HG03159 (cell line): Measurements from ENCODE around the gene C1QTNF6.

Experiments used
- ATAC-seq: cut with Tn5 transposase; IDR thresholded peaks from one replicate; pipeline ENCODE4 v1.9.1; 2021; ENCODE audit warnings: mild to moderate bottlenecking, moderate library complexity; ENCODE audit not compliant: unreplicated experiment

C1QTNF6 gene

DNA sequence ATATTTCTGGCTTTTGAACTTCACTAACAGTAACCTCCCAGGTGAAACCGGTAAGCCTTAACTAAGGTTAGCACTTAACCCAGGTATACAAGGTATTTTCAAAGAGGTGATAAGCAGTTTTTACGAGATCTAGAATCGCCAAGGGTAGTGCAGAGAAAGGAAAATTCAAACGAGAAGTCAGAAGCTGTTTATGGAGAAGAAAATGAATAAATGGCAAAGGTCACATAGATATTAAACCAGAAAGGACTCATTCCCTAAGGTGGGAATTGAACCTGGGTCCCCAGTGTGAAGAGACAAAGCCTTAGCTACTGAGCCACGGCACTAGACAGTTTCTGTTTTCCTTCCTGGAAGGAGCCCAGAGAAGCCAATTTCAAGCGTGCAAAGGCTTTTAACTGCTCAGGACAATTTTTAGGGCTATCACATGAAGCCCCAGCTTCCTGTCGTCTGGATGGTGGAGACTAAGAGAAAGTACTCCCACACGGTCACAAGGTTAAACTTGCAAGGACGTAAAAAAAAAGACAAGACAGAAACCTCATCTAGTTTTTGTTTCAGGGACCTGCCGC lies 5.7 kb upstream of the C1QTNF6 start:
- ATAC-seq: no peak

DNA sequence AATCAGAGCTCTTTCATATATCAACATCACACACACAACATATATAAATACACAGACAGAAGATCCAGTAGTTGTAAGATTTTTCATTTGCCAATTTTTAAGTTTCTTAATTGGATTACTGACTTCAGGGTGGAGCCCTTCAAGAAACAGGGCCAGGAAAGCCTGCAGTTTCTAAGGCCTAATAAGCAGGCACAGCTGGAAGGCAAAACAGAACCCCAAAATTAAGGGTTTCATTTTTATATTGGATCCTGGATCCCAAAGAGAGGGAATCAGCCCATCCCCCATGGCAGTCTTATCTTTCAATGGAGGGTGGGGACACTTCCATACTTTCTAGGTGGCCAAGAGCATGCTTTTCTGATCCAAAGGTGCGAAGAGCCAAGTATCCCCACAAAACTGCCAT lies 4.7 kb upstream of the C1QTNF6 start:
- ATAC-seq: no peak

DNA sequence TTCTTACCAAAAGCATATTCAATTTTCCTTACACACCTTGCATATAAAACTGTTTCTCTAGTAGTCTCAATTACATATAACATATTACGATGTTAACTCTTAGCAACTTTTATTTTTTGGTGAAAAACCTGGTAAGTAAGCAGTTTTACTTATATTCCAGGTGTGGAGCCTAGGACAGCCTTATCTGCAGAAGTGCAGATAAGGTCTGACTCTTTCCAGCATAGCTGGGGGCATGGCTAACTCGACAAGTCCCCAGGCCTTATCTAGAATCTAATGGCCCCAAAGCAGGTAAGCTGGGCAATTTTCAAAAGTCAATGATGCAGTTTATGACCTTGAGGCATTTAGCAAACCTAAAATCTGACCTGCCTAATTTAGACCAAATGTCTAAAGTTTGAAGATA lies 4.2 kb upstream of the C1QTNF6 start:
- ATAC-seq: no peak

DNA sequence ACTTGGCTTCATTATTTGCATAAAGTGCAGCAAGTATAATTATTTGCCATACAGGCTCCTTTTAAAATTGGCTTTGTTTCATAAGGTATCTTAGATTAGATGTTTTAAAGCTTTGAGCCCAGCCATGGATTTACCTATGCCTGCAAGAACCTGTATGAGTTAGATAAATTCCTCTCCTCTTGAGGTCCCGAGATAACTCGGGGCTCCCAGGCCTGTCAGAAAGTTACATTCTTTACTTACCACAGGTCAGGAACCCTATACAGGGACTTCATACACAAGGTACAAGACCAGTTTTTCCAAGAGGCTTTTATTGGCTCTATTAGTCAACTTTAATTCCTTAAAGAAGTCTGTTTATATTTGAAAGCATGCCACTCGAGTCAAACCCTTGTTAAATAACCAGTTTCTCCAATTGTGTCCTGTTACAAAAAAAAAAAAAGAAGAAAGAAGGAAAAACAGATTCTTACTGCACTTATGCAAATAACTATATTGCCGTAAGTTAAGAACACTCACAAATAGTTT lies 2.3 kb upstream of the C1QTNF6 start:
- no peak for ATAC-seq

DNA sequence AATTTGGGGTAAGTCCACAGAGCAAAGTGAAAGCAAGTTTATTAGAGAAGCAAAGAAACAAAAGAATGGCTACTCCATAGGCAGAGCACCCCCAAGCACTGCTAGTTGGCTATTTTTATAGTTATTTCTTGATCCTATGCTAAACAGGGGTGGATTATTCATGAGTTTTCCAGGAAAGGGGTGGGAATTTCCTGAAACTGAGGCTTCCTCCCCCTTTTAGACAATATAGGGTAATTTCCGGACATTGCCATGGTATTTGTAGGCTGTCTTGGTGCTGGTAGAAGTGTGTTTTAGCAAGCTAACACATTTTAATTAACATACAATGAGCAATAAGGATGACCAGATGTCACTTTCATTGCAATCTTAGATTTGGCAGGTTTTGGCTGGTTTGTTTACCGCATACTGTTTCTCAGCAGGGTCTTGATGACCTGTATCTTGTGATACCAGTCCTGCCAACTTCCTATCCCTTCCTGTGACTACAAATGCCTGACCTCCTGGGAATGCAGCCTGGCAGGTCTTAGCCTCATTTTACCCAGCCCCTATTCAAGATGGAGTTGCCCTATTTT lies 937 bp upstream of the C1QTNF6 start:
- no peak for ATAC-seq

DNA sequence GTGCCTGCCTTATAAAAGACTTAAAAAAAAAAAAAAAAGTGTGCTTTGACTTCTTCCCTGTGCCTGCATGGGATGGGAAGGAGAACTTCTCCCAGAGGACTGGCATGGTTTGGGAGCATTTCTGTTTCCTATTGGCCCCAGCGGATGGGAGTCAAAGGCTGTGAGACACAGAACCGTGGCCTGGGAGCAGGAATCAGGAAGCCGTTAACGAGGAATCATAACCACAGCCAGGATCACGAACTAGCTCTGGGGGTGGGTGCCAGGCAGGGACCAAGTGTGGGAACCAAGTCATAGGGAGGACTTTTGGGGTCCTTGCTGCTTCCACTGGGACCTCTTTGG lies 526 bp downstream of the C1QTNF6 start:
- no peak for ATAC-seq

DNA sequence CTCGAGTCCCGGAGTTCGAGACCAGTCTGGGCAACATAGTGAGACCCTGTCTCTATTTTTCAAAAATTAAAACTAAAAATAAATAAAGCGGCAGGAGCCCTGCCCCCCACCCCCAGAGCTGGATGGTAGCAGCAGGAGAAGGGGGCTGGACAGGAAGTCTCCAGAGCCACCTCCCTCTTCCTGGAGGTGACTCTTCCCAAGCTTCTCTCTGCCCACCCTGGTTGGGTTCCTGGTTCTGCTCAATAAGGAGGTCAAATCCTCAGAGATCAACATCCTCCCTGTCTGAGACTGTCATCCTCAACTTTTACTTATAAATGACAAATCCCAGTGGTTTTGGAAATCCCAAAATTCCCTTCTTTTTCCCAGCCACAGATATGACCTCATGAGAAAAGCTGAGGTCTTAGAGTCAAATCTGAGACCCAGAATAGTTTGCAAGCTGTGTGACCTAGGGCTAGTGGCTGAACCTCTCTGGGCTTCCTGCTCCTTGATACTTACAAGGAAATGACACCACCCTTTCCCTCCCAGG lies 987 bp downstream of the C1QTNF6 start:
- no peak for ATAC-seq

DNA sequence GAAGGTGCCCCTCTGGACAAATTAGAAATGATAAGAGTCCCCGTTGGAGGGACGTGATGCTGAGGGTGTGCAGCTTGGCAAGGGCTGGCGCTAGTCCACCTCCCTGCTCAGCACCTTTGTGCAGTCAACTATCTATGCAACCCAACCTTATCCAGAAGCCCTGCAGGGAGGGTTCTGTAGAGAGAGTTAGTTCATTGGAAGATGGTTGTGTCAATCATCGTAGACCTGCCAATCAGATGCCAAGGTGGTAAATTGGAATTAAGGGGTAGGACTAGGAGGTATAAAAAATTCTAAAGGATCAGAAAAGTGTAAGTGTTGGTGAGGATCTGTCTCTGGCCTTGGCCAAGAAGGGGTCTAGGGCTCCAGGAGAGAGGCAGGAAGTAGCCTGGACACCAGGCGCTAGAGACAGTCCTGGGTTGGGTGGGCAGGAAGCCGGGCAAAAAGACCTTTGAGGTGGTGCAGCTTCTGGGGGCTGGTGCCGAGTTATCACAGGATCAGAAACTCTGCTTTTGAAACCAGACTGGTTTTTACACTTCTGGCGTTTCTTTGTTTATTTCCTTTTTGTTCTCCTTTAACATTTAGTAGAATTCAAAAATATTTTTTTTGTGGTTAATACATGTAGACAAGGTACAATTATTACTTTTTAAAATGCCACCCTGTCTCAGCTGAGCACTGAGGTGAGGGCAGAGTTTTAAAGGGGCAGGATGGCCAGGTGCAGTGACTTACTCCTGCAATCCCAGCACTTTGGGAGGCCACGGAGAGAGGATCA lies 1.6 kb downstream of the C1QTNF6 start:
- no peak for ATAC-seq

DNA sequence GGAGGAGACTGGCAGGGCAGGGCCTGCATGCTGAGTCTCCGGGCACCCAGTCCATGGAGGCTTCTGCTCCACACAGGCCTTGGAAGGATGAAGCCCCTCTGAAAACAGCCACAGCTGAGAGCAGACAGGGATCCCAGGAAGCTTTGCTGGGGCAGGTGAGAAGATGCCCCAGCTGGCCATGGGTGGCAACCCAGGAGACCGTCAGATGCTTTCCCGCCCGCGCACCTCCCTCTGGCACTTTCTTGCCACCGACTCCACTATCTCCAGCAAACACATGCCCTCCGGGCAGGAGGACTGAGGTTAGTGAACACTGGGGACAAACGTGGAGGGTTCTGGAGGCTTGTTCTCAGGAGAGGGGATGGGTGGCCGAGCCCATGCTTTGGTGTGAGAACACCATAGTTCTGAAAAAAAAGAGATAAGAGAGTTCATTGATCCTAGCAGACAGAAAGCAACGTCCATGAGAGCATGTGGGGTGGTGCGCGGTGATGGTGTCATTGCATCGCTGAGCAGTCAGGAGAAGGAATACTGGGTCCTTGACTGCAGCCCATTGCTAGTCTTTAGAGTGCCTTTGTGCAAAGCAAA lies 2.3 kb downstream of the C1QTNF6 start:
- ATAC-seq: no peak

DNA sequence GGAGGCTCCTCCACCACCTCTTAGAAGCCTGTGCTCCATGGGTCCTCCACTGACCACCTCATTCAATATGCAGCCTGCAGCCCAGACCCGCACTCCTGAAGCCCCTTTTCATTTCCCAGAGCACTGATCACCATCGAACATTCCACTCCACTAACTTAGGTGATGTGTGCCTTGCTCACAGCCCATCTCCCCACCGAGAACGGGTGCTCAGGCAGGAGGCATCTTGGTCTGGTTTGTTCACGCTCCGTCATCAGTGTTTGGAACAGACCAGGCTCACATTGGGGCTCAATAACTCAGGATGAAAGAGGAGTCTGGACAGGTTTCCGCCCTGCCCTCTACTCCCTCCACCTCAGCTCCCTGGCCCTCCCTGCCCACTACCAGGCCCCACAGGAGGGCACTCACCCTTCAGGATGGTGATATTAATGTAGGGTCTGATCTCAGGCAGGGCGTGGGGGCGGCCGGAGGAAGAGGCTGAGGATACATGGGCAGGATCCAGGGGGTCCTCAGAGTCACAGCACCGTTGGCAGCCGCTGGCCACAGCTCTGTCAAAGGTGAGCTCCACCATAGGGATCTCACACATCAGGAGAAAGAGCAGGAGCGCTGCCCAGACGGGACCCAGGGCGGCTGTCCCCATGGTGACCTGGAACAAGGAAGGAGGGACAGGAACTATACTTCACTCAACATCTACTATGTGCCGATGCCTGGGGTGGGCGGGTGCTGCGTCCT lies 3.1 kb downstream of the C1QTNF6 start:
- no peak for ATAC-seq

DNA sequence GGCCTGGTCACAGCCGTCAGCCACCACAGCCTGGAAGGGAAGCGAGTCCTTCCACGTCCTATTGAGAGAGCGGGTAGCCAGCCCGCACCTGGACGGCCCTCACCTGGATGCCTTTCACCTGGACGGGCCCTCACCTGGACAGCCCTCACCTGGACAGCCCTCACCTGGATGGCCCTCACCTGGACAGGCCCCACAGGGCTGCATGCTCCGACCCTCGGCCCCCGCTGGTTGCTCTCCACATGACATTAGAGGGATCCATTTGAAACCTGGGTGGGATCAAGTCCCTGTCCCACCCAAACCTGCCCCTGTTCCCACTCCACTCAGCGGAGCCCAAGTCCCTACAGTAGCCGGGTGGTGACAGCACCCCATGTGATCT lies 3.7 kb downstream of the C1QTNF6 start:
- ATAC-seq: no peak

DNA sequence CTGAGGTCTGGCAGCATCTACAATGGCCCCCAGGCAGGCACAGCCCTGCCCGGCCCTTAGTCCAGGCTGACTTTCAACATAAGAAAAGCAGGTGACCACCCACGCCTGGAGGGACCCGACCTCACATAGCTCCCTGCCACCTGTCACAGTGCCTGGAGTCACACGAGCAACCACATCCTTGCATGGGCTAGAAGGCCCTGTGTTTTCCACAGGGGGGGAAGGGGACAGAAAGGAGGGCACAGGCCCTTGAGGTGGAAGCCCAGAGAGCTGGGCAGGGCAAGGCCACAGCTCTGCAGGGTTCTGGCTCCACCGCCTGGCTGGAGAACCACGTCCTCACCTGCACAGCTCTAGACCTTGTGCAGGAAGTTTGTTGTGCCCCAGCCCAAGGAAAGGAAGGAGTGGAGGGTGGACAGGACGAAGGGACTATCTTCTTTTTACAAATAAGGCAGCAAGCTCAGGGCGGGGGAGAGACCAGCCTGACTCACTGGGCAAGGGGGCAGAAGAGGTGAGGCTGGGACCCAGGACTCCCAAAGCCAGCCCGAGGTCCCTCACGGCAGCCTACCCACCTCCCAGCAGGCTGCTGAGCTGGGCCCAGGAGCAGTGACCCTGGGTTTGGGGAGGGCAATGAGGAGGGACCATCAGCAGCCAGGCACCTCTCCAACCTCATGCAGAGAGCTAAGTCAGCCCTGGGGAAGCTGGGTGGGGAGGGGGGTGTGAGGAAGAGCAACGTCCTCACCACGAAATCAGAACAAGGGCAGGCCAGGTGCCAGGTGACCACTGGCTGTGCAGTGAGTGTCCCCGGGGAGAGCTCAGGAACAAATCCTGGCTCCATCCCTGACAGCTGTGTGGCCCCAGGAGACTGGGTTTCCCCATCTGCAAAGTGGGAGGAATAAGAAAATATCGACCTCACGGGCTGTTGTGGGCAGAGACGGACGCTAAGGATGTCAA lies 4.3 kb downstream of the C1QTNF6 start:
- ATAC-seq: no peak

DNA sequence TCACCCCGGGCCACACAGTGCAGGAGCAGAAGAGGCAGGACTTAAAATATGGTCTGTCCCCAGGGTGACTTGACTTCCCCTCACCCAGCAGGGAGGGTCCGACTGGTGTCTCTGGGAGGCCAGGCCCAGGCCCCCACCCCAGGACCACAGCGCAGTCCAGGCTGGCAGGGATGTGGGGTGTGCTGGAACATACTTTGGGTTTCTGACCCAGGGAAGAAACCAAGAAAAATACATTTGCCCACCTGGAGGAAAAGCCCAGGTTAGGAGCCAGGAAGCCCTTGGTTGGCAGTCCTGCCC lies 5.2 kb downstream of the C1QTNF6 start:
- ATAC-seq: no peak

DNA sequence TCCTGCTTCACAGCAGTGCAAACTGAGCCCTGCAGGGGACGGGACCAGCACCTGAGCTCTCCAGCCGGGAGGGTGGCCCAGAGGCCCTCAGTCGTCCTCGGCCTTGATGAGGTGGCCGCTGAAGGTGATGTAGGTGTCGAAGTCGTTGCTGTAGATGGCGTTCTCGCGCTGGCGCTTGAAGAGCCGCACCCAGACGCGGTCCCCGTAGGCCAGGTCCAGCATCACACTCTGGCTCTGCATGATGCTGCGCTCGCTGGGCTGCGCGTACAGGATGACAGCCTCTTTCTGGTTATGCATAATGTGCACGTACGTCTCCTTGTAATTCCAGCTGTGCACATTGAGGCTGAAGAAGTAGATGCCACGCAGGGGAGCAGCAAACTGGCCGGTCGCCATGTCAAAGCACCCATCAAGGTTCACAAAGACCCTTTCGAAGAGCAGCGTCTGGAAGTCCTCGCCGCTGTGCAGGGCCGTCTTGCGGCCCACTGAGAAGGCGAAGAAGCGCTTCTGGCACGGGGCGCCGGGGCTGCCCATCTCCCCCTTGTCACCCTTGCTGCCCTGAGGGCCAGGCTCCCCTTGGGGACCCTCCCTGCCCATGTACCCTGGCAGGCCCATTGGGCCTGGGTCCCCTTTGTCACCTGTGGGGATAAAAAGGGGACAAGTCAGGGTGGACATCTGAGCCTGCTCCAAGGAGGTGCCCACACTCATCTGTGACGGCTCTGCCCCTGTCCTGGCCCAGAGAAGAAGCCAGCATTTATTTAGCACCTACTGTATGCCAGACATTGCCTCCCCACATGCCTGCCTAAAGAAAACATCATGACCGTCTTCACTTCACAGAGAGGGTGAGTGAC lies 5.7 kb downstream of the C1QTNF6 start:
- no peak for ATAC-seq

DNA sequence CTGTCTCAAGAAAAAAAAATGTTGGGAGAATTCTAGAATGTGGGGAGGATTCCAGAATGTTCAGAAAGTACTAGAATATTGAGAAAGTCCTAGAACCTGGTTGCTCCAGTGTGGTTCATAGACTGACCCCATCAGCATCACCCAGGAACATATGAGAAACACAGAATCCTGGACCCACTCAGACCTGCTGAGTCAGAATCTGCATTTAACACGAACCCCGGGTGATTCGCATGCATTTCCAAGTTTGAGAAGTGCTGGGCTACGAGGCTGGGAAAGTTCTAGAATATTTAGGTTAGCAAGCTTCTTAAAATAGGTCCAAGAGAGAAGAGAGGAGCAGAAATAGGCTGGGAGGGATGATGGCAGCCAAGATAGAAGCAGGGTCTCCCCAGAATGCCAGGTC lies 6.4 kb downstream of the C1QTNF6 start:
- ATAC-seq: no peak

DNA sequence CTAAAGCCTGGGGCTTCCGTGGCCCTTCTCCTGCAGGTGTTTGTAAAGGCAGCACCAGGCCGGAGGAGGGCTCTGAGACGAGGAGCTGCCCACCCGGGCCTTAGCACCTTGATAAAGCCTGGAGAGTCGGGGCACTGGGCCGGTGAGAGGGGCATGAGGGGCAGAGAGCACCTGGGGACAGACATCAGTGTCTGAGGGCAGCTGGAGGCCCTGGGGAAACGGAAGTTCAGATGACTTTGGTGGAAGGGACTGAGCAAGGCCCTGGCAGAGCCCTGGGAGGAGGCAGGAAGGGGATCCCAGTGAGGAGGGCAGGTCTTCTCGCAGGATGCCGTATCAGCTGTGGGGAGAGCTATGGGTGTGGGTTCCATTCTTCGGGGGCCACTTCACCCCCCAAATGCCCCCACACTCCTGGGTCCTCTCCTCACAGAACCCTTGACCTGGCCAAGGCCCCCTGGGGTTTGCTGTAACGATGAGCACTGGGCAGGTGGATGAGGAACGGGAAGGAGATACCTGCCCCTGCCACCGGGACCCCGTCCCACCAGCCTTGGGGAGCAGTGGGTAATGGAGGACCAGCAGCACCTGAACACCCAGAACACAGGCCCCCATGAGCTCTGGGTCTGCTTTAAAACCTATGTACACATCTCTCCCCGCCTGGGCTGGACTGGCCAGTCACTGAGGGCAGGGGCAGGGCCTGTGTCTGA lies 7.4 kb downstream of the C1QTNF6 start:
- no peak for ATAC-seq

DNA sequence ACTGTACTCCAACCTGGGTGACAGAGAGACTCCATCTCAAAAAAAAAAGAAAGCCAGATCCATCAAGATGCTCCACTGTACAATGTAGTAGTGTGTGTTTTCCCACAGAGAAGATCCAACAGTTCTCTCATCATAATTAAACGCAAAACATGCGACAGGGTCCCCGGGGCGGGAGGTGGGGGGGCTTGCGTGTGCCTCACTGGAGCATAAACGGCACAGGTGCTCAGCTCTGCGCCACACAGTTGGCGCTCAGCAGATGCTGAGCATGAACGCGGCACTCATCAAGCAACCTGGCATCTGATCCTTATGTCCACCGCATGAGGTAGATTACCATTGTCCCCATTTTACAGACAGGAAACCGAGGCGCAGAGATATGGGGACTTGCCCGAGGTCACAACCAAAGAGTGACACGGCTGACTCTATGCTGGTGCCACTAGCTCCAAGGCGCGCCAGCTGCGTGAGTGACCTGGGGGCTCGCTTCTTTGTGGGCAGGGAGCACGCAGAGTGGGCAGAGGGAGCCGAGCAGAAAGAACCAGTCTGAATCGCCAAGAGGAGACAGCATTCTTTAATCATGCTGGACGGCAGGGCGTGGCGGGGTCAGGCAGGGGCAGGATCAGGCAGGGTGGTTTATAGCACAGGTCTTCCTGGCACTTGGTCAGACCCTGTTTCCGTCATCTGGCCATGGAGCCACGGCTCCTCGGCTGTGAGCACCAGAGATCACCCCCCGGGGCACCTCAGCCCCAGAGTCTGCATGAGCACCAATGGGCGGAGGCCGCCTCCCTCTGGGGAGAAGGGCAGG lies 8.2 kb downstream of the C1QTNF6 start:
- no peak for ATAC-seq

DNA sequence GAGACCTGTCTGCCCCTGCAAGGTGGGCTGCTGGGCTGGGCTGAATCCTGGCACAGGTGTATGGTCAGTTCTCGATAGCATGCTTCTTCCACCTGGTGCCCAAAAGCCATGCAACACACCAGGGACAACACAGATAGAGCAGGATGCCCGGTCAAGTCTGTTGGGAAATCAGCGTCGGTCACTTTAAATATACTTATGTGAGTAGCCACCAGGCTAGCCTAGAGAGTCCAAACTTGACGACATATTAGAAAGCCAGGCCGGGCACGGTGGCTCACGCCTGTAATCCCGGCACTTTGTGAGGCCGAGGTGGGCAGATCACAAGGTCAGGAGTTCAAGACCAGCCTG lies 8.9 kb downstream of the C1QTNF6 start:
- ATAC-seq: no peak
